Lower lobe of right lung (tissue), 2 donors: ENCODE results near the gene KRT3. TPM values are rescaled to one million over a fixed set of nuclear protein-coding genes. Genes with fewer than 3 reads are reported as not detected.

Experiments
- ATAC-seq, 2 donors: fragments of 200-7000 bp; cut with Tn5 transposase; one replicate each; pipeline ENCODE4 v1.9.1; 2020 to 2022; ENCODE audit warnings: mild to moderate bottlenecking in 2 of 2, moderate library complexity in 2 of 2
- DNase-seq: peaks from one replicate; pipeline ENCODE4 v3.0.0-alpha.2; 2020
- H3K27ac ChIP-seq: fragments of 200-600 bp; one replicate; pipeline ENCODE4 v1.8.0; 2022
- H3K27me3 ChIP-seq: fragments of 200-600 bp; one replicate; pipeline ENCODE4 v1.8.0; 2022; ENCODE audit warnings: low read depth
- H3K36me3 ChIP-seq: fragments of 200-600 bp; one replicate; pipeline ENCODE4 v1.8.0; 2022; ENCODE audit warnings: mild to moderate bottlenecking
- H3K4me1 ChIP-seq: fragments of 200-600 bp; one replicate; pipeline ENCODE4 v1.8.0; 2022
- H3K4me3 ChIP-seq: fragments of 200-600 bp; one replicate; pipeline ENCODE4 v1.8.0; 2022; ENCODE audit warnings: mild to moderate bottlenecking
- H3K9me3 ChIP-seq: fragments of 200-600 bp; one replicate; pipeline ENCODE4 v1.8.0; 2022
- intact Hi-C: fragments of 100-400 bp; cut with DNase I; formaldehyde crosslinking; loops from one replicate; pipeline ENCODE4 v1.11.0; 2022
- total RNA-seq: library from RNA; stranded (reverse); fragmentation: NEBNext Ultra II Directional; extraction: Animal tissue kit (Norgen Biotek cat#: 25700); gene quantifications from one replicate; pipeline ENCODE4 v1.2.1, GENCODE V29; 2021
- TF ChIP-seq, protein P1 (sequence below): fragments of 200-600 bp; IDR thresholded peaks from one replicate; pipeline ENCODE4 v1.8.0; 2022; ENCODE audit warnings: antibody characterized with exemption, mild to moderate bottlenecking
- donor health status: DM: no; HTN: yes; CAD: no; lungs with severe emphysema.

The KRT3 gene
- total RNA-seq, 1 donor from 2014 or later = not detected

DNA sequence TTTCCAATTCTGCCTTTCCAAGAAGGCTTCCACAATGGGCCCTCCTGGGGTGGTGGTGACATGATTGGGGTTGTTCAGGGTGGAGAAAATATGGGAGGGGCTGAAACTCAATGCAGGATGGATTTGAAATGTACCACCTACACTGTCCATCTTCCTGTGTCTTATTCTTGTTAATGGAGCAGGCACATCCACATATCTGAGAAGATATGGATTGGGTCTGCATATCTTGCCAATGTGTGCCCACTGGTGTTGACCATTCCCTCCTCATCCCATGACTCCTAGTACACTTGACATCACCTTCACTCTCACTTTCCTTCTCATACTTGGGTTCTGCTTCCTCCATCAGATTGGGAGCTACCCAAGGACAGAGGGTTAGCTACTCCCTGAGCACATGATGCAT, 26.0 kb downstream of the KRT3 start:
- ATAC-seq (no peak), DNase-seq (no peak)
- Histone ChIP-seq H3K27me3 (peaks cover 11% of the 10 kb centered on the region), H3K27ac (no peak overlapping the region), H3K4me3 (no peak overlapping the region), H3K36me3 (no peaks in the 10 kb centered on the region), H3K9me3 (no peaks in the 10 kb centered on the region), H3K4me1 (no peaks in the 10 kb centered on the region)
- TF ChIP-seq, protein P1, sequence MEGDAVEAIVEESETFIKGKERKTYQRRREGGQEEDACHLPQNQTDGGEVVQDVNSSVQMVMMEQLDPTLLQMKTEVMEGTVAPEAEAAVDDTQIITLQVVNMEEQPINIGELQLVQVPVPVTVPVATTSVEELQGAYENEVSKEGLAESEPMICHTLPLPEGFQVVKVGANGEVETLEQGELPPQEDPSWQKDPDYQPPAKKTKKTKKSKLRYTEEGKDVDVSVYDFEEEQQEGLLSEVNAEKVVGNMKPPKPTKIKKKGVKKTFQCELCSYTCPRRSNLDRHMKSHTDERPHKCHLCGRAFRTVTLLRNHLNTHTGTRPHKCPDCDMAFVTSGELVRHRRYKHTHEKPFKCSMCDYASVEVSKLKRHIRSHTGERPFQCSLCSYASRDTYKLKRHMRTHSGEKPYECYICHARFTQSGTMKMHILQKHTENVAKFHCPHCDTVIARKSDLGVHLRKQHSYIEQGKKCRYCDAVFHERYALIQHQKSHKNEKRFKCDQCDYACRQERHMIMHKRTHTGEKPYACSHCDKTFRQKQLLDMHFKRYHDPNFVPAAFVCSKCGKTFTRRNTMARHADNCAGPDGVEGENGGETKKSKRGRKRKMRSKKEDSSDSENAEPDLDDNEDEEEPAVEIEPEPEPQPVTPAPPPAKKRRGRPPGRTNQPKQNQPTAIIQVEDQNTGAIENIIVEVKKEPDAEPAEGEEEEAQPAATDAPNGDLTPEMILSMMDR = no peak
- intact Hi-C loops = no loop called here

DNA sequence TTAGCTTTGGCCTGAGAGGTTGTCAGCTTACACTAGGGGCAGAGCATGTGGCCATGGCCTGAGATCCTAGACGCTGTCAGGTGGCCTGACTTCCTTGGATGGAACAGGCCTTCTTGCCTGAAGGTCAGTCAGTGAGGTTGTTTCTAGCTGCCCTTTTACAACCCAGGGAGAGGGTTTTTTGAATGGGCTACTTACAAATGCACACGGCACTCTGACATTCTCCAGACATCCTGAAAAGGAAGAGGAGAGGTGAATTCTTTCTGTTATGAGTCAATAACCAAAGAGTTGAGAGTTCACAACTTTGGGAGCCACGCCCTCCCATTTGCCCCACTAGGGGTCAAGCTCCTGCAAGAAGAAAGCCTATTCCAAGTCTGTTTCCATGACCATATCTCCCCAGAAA, 26.6 kb downstream of the KRT3 start:
- no peaks in the 10 kb centered on the region for H3K36me3 ChIP-seq
- no peak overlapping the region for H3K27ac ChIP-seq
- no peaks in the 10 kb centered on the region for H3K4me1 ChIP-seq
- intact Hi-C loops = no loop called here
- no peak overlapping the region for H3K4me3 ChIP-seq
- ATAC-seq (no peak), DNase-seq (no peak)
- H3K27me3 ChIP-seq = peaks cover 11% of the 10 kb centered on the region
- H3K9me3 ChIP-seq = no peaks in the 10 kb centered on the region
- TF ChIP-seq, protein P1 = no peak

DNA sequence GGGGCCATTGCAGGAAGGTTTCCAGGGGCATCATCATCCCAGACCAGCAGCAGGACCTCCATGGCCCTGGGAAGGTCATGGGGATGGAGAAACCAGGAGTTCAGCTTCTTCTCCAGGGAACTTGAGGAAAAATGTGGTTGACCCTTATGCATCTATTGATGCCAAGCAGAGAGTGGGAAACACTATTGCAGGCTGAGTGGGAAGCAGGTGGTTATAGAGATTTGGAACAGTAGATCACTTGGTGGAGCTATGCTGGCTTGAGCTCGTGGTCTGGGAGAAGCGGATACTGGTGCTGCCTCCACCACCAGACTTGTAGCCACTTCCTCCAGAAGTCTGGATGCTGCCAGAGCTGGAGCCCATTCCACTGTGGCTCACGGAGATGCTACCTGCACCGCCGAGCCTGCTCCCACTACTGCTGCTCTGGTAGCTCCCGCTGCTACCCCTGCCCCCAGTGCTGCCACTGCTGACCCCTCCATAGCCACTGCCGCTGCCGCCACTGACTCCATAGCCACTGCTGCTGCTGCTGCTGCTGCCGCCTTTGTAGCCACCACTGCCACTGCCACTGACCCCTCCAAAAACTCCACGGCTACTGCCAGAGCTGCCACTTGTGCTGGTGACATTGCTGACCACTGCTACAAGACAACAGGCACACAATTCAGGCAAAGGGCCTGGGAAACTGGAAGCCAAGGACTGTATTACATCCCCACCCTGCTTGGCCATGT, 27.3 kb downstream of the KRT3 start:
- no peaks in the 10 kb centered on the region for H3K9me3 ChIP-seq
- intact Hi-C loops = no loop called here
- TF ChIP-seq, protein P1 = no peak
- H3K36me3 ChIP-seq = no peaks in the 10 kb centered on the region
- ATAC-seq (no peak), DNase-seq (no peak)
- H3K4me3 ChIP-seq = no peak overlapping the region
- H3K27me3 ChIP-seq = peaks cover 11% of the 10 kb centered on the region
- no peaks in the 10 kb centered on the region for H3K4me1 ChIP-seq
- H3K27ac ChIP-seq = no peak overlapping the region

DNA sequence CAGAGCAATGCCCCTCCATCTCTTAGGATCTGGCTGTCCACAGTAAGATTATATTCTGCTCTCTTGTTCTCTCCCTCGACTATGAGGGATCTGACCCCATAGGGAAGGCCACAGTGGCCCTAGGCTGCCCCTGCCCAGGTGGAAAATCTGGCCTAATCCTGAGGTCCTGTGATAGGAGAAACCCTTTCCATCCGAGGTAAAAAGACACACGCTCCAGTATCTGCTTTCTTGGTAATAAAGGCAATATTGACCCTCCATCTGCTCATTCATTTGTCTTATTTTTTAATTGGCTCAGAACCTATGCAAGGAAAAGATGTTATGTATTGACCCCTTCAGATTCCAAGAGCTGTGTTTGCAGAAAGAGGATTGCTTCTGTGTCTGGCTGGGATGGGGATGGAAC, 28.5 kb downstream of the KRT3 start:
- Histone ChIP-seq H3K27me3 (peaks cover 11% of the 10 kb centered on the region), H3K27ac (no peak overlapping the region), H3K4me1 (no peaks in the 10 kb centered on the region), H3K36me3 (no peaks in the 10 kb centered on the region), H3K9me3 (no peaks in the 10 kb centered on the region), H3K4me3 (no peak overlapping the region)
- no peak for DNase-seq
- intact Hi-C loops = no loop called here
- no peak for ATAC-seq
- TF ChIP-seq, protein P1 = no peak

DNA sequence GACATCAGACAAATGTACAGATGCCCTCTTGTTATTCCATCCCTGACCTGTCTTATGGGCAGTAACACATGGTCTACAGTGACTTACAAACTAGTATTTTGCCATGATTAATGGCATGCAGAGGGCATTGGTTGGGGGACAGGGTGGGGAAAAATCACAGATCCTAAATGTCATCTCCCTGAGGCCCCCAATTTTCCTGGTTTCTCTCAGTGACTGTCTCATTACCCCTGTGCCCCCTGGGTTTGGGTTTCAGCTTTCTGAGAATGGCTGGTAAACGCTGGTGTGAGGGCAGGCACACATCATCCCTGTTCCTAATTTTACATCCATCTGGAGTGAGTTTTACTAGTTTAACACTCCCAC, 28.9 kb downstream of the KRT3 start:
- H3K4me3 ChIP-seq = no peak overlapping the region
- no peak for ATAC-seq
- no peaks in the 10 kb centered on the region for H3K9me3 ChIP-seq
- no peak overlapping the region for H3K27ac ChIP-seq
- intact Hi-C loops = no loop called here
- TF ChIP-seq, protein P1 = no peak
- H3K36me3 ChIP-seq = no peaks in the 10 kb centered on the region
- H3K4me1 ChIP-seq = no peaks in the 10 kb centered on the region
- H3K27me3 ChIP-seq = peaks cover 11% of the 10 kb centered on the region
- DNase-seq = no peak
